Astrocyte (in vitro differentiated cells and primary cell): ENCODE results near the gene PRKX. TPM values are rescaled to one million over a fixed set of nuclear protein-coding genes. Genes with fewer than 3 reads are reported as not detected.
"Not testable (repeated sequence)": the region's sequence is repeated elsewhere in the genome, so short reads cannot be mapped to it uniquely, and the experiment has no call there.

Experiments
- DNase-seq: peaks from one replicate; pipeline ENCODE4 v3.0.0-alpha.2; 2010; ENCODE audit warnings: low read depth
- FAIRE-seq: peaks from 2 replicates; lab custom pipeline; 2011; peaks lifted over from hg19 to GRCh38; lab: Jason Lieb, UNC
- H2AFZ ChIP-seq: 2 replicates; pipeline ENCODE4 v1.6.0; 2012; ENCODE audit warnings: low read depth, low read length, inconsistent platforms
- H3K27ac ChIP-seq: 2 replicates; pipeline ENCODE4 v1.5.1; 2011; ENCODE audit warnings: low read depth, low read length, inconsistent platforms
- H3K27me3 ChIP-seq: 2 replicates; pipeline ENCODE4 v1.6.0; 2011; ENCODE audit warnings: low read length, inconsistent platforms; ENCODE audit not compliant: insufficient read depth
- H3K36me3 ChIP-seq: 2 replicates; pipeline ENCODE4 v1.5.1; 2011; ENCODE audit warnings: low read length, inconsistent platforms; ENCODE audit not compliant: insufficient read depth
- H3K4me1 ChIP-seq: 2 replicates; pipeline ENCODE4 v1.5.1; 2011; ENCODE audit warnings: low read length, inconsistent platforms; ENCODE audit not compliant: insufficient read depth
- H3K4me2 ChIP-seq: 2 replicates; pipeline ENCODE4 v1.6.0; 2012; ENCODE audit warnings: low read length, inconsistent platforms
- H3K4me3 ChIP-seq: 2 replicates; pipeline ENCODE4 v1.5.1; 2011; ENCODE audit warnings: low read depth, mild to moderate bottlenecking, low read length, inconsistent platforms; ENCODE audit not compliant: insufficient read depth
- H3K79me2 ChIP-seq: 2 replicates; pipeline ENCODE4 v1.6.0; 2012; ENCODE audit warnings: mild to moderate bottlenecking, low read length, inconsistent platforms; ENCODE audit not compliant: insufficient read depth
- H3K9ac ChIP-seq: 2 replicates; pipeline ENCODE4 v1.6.0; 2012; ENCODE audit warnings: mild to moderate bottlenecking, low read length, inconsistent platforms
- H3K9me3 ChIP-seq: 2 replicates; pipeline ENCODE4 v1.5.1; 2012; ENCODE audit warnings: low read depth, mild to moderate bottlenecking, low read length, inconsistent platforms; ENCODE audit not compliant: insufficient read depth
- H4K20me1 ChIP-seq: 2 replicates; pipeline ENCODE4 v1.6.0; 2012; ENCODE audit warnings: low read length, inconsistent platforms; ENCODE audit not compliant: insufficient read depth
- H3K27ac Mint-ChIP-seq: one replicate; pipeline ENCODE4 v1.8.0; 2021; ENCODE audit warnings: mild to moderate bottlenecking, mixed read lengths; ENCODE audit not compliant: unreplicated experiment
- H3K27me3 Mint-ChIP-seq: one replicate; pipeline ENCODE4 v1.8.0; 2021; ENCODE audit warnings: low read depth, mixed read lengths; ENCODE audit not compliant: unreplicated experiment
- H3K36me3 Mint-ChIP-seq: one replicate; pipeline ENCODE4 v1.8.0; 2021; ENCODE audit warnings: low read depth, mixed read lengths; ENCODE audit not compliant: unreplicated experiment
- H3K4me1 Mint-ChIP-seq: one replicate; pipeline ENCODE4 v1.8.0; 2021; ENCODE audit warnings: low read depth, mixed read lengths; ENCODE audit not compliant: unreplicated experiment
- H3K4me3 Mint-ChIP-seq: one replicate; pipeline ENCODE4 v1.8.0; 2021; ENCODE audit warnings: mild to moderate bottlenecking, moderate library complexity, mixed read lengths; ENCODE audit not compliant: unreplicated experiment
- H3K9me3 Mint-ChIP-seq: one replicate; pipeline ENCODE4 v1.8.0; 2021; ENCODE audit warnings: mild to moderate bottlenecking, mixed read lengths; ENCODE audit not compliant: unreplicated experiment
- EZH2 ChIP-seq: IDR thresholded peaks from 2 replicates; pipeline ENCODE4 v1.6.1; 2012; ENCODE audit warnings: mild to moderate bottlenecking, low read length, inconsistent platforms; ENCODE audit not compliant: insufficient read depth
- total RNA-seq: library from RNA; stranded (reverse); gene quantifications from 2 replicates; pipeline ENCODE4 v1.2.1, GENCODE V29; 2021
- TF ChIP-seq, protein P1 (sequence below): IDR thresholded peaks from 2 replicates; pipeline ENCODE4 v1.5.1; 2011; ENCODE audit warnings: low read depth, mild to moderate bottlenecking, inconsistent platforms, low read length, moderate library complexity; ENCODE audit not compliant: insufficient read depth

PRKX gene
- total RNA-seq, 1 donor from 2014 or later = 27.3 TPM

DNA sequence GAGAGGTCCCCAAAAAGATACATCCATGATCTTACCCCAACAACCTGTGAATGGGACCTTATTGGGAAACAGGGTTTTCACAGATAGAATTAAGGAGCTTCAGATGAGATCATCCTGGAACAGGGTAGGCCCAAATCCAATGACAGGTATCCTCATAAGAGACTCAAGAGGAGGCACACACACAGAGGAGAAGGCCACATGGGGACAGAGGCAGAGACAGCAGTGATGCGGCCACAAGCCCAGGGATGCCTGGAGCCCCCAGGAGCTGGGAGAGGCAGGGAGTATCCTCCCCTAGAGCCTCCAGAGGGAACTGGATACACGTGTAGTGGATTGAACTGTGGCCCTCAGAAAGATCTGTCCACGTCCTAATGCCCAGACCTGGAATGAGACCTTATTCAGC is 82.3 kb downstream of the PRKX start:
- H3K27ac ChIP-seq = no peak overlapping the region
- peaks cover 4% of the 10 kb centered on the region for H3K36me3 Mint-ChIP-seq
- H3K4me1 ChIP-seq = no peaks in the 10 kb centered on the region
- no peak overlapping the region for H3K4me3 Mint-ChIP-seq
- no peaks in the 10 kb centered on the region for H3K9me3 ChIP-seq
- FAIRE-seq (peak; percentile 23), DNase-seq (no peak)
- H2AFZ ChIP-seq = no peak overlapping the region
- H3K4me1 Mint-ChIP-seq = no peaks in the 10 kb centered on the region
- no peaks in the 10 kb centered on the region for H3K27me3 Mint-ChIP-seq
- H3K9ac ChIP-seq = no peak overlapping the region
- no peak for TF ChIP-seq EZH2
- TF ChIP-seq, protein P1, sequence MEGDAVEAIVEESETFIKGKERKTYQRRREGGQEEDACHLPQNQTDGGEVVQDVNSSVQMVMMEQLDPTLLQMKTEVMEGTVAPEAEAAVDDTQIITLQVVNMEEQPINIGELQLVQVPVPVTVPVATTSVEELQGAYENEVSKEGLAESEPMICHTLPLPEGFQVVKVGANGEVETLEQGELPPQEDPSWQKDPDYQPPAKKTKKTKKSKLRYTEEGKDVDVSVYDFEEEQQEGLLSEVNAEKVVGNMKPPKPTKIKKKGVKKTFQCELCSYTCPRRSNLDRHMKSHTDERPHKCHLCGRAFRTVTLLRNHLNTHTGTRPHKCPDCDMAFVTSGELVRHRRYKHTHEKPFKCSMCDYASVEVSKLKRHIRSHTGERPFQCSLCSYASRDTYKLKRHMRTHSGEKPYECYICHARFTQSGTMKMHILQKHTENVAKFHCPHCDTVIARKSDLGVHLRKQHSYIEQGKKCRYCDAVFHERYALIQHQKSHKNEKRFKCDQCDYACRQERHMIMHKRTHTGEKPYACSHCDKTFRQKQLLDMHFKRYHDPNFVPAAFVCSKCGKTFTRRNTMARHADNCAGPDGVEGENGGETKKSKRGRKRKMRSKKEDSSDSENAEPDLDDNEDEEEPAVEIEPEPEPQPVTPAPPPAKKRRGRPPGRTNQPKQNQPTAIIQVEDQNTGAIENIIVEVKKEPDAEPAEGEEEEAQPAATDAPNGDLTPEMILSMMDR = no peak
- H3K4me2 ChIP-seq = no peak overlapping the region
- no peak overlapping the region for H3K4me3 ChIP-seq
- no peaks in the 10 kb centered on the region for H3K79me2 ChIP-seq
- no peaks in the 10 kb centered on the region for H4K20me1 ChIP-seq
- H3K27me3 ChIP-seq = no peaks in the 10 kb centered on the region
- no peaks in the 10 kb centered on the region for H3K9me3 Mint-ChIP-seq
- H3K36me3 ChIP-seq = no peaks in the 10 kb centered on the region
- no peak overlapping the region for H3K27ac Mint-ChIP-seq

DNA sequence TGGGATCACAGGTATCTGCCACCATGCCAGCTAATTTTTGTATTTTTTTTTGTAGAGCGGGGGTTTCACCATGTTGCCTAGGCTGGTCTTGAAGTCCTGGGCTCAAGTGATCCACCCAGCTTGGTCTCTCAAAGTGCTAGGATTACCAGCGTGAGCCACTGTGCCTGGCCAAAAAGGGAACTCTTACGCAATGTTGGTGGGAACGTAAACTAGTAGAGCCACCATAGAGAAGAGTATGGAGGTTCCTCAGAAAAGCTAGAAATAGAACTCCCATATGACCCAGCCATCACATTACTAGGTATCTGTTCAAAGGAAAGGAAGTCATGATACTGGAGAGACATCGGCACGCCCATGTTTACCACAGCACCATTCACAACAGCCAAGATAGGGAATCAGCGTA is 85.9 kb downstream of the PRKX start:
- Histone ChIP-seq H3K79me2 (no peaks in the 10 kb centered on the region), H3K27me3 (no peaks in the 10 kb centered on the region), H3K36me3 (no peaks in the 10 kb centered on the region), H4K20me1 (no peaks in the 10 kb centered on the region), H3K9me3 (no peaks in the 10 kb centered on the region), H3K4me3 (no peak overlapping the region), H3K27ac (no peak overlapping the region), H3K9ac (no peak overlapping the region), H2AFZ (no peak overlapping the region), H3K4me2 (no peak overlapping the region), H3K4me1 (no peaks in the 10 kb centered on the region)
- Mint-ChIP-seq H3K27me3 (no peaks in the 10 kb centered on the region), H3K4me3 (no peak overlapping the region), H3K4me1 (no peaks in the 10 kb centered on the region), H3K36me3 (peaks cover 7% of the 10 kb centered on the region), H3K9me3 (no peaks in the 10 kb centered on the region), H3K27ac (no peak overlapping the region)
- FAIRE-seq (peak; percentile 74), DNase-seq (no peak)
- TF ChIP-seq, protein P1 = no peak
- no peak for TF ChIP-seq EZH2

DNA sequence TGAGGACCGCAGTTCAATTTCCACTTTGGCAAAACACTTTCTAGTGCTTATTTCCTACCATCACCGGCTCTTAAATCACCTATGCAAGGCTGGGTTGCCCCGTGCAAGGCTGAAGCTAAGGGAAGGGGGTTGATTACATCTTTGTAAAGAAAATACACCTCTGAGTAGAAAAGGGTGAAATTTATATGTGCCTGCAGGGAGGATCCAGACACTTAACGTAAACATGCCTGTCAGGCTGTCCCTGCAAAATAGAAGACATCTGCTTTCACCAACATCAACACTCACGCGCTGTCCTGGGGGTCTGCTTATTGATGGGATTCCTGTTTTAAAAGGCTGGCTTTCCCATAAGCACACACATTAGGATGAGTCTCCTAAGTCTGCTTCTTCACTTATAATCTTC is 92.0 kb downstream of the PRKX start:
- peaks cover 4% of the 10 kb centered on the region for H3K36me3 Mint-ChIP-seq

DNA sequence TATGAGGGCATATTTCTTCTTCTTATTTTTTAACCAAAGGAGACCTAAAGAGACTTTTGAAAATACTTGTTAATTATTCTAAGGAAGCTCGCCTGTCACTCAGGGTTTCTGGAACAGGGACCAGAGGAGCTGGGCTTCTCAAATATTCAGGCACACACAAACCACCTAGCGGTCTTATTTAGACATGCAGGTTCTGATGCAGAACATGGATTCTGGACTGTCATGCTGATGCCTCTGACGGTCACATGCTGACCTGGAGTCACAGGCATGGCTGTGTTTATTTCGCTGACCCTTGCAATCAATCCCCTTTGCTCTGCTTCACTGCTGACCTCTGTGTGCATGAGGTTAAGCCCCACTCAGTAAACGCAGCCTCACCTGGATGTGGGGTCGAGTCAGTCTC is 101.7 kb downstream of the PRKX start:
- not testable (repeated sequence) for H3K4me1 Mint-ChIP-seq, H2AFZ ChIP-seq, H3K4me3 Mint-ChIP-seq, H3K27me3 Mint-ChIP-seq, H3K27me3 ChIP-seq, H3K4me2 ChIP-seq, H3K79me2 ChIP-seq, H4K20me1 ChIP-seq, H3K27ac ChIP-seq, H3K9me3 Mint-ChIP-seq, DNase-seq, H3K4me3 ChIP-seq, FAIRE-seq, H3K36me3 Mint-ChIP-seq, H3K9ac ChIP-seq, H3K4me1 ChIP-seq, H3K9me3 ChIP-seq, H3K27ac Mint-ChIP-seq, H3K36me3 ChIP-seq

More for the DNA sequence above, 92.0 kb downstream of the PRKX start:
- H3K79me2 ChIP-seq = no peaks in the 10 kb centered on the region
- no peak overlapping the region for H3K27ac ChIP-seq
- no peaks in the 10 kb centered on the region for H3K4me1 Mint-ChIP-seq
- H3K4me1 ChIP-seq = no peaks in the 10 kb centered on the region
- DNase-seq = no peak
- no peaks in the 10 kb centered on the region for H3K27me3 Mint-ChIP-seq
- H3K4me3 ChIP-seq = no peak overlapping the region
- no peak overlapping the region for H3K4me3 Mint-ChIP-seq
- no peak overlapping the region for H3K27ac Mint-ChIP-seq
- H3K9me3 Mint-ChIP-seq = no peaks in the 10 kb centered on the region
- H4K20me1 ChIP-seq = no peaks in the 10 kb centered on the region
- no peak overlapping the region for H3K9ac ChIP-seq
- H3K36me3 ChIP-seq = no peaks in the 10 kb centered on the region
- TF ChIP-seq EZH2 = no peak
- TF ChIP-seq, protein P1 = no peak
- H3K4me2 ChIP-seq = no peak overlapping the region
- no peaks in the 10 kb centered on the region for H3K9me3 ChIP-seq
- no peak overlapping the region for H2AFZ ChIP-seq
- H3K27me3 ChIP-seq = no peaks in the 10 kb centered on the region
- FAIRE-seq = no peak
